GF-D8 (cell line): ENCODE results near the gene COL9A3.
A peak's percentile ranks its signal among the peaks of the same experiment; 100 is the strongest.

ENCODE experiments used
- DNase-seq: peaks from one replicate; lab custom pipeline; 2025; lab: John Stamatoyannopoulos, UW

COL9A3 gene

DNA sequence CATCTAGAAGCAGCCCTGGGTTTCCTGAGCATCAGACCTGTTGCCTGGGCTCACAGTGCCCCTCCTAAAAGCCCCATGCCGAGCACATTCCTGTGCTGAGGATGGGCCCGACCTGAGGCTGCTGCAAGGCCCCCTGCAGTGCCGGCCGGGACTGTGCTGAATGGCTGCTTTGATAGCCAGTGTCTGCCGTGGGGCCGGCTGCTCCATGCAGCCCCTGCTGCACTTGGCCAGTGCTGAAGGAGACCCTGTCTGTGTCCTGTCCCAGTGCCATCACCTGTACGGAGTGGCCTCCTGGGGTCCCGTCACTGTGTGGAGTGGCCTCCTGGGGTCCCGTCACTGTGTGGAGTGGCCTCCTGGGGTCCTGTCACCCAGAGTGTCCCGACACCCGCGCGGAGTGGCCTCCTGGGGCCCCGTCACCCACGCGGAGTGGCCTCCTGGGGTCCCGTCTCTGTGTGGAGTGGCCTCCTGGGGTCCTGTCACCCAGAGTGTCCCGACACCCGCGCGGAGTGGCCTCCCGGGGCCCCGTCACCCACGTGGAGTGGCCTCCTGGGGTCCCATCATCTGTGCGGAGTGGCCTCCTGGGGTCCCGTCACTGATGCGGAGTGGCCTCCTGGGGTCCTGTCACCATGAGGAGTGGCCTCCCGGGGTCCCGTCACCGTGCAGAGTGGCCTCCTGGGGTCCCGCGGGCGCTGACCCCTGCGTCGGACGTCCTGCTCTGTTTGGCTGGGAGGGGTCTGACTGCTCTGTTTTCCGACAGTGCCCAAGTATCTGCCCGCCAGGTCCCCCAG, 7.0 kb downstream of the COL9A3 start:
- DNase-seq, result no peak

DNA sequence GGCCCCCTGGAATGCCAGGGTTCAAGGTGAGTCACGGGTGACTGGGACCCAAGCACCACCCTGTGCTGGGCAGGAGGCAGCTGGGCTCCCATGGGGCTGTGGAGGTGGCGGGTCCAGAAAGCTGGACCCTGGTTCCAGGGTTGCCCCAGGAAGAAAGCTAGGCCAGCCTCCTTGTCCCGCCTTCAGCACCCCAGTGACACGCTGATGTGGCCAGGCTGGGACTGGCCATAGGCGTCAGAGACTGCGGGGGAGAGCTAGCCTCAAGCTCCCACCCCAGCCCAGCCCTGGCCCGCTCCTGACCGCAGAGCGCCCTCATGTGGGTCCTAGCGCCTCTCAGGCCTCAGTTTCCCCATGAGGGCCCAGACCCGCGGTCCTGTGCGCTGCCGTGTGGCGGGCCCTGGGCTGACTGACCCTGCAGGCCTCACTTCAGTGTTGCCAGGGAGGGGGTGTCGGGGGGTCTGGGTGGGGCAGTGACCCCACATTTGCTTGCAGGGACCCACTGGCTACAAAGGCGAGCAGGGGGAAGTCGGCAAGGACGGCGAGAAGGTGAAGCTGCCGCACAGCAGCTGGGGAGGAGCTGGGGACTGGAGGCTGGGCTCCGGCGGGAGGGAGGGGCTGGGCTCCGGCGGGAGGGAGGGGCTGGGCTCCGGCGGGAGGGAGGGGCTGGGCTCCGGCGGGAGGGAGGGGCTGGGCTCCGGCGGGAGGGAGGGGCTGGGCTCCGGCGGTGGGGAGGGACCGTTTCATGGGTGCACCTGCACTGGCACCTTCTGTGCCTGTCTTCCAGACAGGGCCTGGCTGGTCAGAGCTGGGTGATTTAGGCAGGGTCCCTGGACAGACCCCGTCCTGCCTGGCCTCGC, 7.9 kb downstream of the COL9A3 start:
- DNase-seq, result no peak

DNA sequence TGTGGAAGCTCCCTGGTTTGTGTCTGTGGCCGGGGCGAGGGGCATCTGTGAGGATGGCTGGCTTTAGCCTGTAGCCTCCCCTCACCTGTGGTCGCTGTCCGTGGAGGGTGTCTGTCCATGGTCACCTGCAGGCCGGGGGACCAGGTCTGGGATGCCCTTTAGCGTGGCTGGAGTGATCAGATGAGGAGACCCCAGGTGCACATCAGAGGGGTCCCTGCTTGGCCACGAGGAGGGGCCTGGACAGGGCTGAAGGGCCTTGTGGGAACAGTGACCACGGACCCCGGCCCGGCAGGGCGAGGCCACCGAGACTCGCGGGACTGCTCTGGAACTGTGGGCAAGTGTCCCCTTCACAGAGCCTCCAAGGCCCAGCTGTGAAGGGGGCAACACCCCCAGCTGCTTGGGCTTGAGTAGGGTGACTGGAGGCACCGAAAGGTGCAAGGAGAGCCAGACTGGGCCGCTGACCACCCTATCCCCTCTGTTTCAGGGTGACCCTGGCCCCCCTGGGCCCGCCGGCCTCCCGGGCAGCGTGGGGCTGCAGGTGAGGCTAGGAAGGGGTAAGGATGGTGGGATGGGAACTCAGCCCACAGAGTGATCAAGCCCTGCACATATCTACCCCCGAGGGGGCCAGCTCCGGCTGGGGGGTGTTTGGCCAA, 8.6 kb downstream of the COL9A3 start:
- no peak for DNase-seq

DNA sequence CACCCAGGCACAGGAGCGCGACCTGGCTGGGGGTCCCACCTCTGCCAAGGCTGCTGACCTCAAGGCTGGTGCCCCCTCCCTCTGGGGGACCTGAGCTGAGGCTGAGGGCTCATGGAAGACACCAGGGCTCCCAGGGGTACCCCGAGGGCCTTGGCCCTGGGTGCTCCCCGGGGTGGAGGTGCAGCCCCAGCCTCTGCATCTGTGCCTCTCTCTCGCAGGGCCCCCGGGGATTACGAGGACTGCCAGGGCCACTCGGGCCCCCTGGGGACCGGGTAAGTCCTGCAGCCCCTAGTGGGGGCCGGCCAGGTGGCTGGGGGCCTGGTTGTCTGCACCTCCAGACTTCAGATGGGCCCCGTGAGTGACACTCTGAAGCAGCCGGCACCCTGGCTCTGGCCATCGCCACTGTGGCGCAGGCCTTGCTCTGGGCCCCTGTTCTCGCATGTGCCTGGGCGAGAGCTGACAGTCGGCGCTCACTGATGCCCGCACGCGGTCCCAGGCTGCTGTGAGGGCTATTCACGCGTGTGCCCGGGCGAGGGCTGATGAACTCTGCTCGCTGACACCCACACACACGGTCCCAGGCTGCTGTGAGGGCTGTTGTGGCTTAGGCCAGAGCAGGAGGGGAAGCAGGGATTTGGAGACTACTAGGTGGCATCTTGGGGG, 9.3 kb downstream of the COL9A3 start:
- no peak for DNase-seq

DNA sequence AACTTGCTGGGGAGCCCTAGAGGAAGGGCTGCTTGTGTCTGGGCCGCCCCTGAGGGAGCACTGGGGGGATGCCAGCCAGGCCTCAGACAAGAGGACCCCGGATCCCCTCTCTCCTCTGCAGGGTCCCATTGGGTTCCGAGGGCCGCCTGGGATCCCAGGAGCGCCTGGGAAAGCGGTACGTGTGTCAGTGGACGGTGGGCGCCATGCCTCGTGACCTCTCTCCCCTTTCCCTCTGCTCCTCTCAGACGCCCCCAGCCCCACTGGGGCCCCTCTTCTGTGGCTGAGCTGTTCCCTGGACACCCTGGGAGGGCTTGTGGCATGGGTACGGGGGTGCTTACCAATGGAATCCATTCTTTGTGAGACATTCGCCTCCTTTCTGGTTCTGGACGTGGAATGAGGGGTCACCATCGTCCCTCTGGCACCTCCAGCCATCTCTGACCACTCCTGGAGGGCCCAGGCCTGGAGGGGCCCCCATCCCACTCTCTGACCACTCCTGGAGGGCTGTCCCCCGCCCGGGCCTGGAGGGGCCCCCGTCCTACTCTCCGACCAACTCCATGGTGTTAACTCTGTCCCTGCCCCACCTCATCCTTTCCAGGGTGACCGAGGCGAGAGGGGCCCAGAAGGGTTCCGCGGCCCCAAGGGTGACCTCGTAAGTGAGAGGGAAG, 9.9 kb downstream of the COL9A3 start:
- DNase-seq, result no peak

DNA sequence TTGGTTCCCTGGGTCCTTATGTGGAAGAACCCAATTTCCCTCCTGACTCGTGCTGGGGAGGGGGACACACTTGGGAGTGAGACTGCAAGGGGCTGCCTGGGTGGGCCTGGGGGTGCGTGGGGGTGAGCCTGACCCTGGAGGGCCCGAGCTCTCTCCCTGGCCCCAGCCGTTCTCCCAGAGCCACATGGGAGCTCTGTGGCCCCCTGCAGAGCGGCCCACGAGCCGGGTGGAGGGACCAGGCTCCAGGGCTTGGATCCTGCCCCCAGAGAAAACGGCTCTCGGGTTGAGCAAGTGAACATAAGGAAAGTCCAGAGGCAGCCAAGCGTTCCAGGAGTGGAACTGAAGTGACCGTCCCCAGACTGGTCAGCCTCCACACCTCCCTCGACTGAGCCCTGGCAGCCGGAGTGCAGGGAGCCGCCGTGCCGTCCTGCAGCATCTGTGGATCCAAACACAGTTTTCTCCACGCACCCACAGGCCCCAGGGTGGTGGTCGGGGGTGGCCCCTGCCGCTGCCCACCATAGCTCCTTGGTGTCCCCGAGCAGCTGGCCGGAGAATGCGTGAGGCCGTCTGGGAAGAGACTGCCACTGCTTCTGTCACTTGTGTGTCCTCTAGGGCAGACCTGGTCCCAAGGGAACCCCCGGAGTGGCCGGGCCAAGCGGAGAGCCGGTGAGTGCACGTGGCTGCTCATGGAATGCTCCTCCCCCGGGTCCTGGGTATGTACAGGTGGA, 10.6 kb downstream of the COL9A3 start:
- no peak for DNase-seq

DNA sequence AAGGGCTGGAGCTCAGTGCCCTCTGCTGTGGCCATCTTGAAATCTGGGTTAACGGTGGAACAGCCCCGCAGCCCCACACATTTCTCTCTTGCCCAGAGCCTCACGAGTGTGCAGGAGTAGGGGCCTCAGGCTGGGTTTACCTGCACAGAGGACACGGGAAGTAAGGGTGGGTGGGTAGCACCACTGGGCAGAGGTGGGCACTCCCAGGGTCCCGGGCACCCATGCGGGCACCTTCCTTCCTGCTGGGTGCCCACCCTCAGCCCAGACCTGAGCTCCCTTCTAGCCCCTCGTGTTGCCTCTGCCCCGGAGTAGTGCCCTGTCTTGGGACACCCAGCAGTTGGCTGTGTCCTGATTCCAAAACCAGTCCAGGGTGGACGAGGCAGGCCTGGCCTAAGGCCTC, 11.2 kb downstream of the COL9A3 start:
- DNase-seq, result no peak

DNA sequence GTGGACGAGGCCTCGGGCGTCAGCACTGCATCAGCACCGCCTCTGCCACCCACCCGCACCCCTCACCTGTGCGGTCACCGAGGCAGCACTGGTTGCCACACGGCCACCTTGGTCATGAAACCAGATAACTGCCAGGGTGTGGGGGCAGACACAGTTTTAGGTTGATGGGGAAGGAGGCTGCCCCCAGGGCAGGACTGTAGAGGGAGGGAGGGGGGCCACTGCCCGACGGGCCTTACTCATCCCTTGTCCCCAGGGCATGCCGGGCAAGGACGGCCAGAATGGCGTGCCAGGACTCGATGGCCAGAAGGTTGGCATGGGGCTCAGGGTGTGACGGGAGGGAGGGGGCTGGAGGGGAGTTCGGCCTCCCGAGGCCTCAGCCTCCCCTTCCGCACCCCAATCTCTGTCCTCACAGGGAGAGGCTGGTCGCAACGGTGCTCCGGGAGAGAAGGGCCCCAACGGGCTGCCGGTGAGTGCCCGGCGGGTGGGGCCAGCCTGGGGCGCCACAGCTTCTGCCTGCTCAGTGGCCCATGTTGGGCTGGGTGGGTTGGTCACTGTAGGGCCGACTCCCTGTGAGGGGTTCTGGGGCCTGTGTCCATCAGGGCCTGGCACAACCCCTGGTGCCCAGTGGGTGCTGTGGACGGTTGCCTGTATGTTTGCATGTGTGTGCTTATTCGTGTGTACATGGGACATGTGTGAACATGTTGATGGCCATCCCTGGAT, 11.8 kb downstream of the COL9A3 start:
- no peak for DNase-seq

DNA sequence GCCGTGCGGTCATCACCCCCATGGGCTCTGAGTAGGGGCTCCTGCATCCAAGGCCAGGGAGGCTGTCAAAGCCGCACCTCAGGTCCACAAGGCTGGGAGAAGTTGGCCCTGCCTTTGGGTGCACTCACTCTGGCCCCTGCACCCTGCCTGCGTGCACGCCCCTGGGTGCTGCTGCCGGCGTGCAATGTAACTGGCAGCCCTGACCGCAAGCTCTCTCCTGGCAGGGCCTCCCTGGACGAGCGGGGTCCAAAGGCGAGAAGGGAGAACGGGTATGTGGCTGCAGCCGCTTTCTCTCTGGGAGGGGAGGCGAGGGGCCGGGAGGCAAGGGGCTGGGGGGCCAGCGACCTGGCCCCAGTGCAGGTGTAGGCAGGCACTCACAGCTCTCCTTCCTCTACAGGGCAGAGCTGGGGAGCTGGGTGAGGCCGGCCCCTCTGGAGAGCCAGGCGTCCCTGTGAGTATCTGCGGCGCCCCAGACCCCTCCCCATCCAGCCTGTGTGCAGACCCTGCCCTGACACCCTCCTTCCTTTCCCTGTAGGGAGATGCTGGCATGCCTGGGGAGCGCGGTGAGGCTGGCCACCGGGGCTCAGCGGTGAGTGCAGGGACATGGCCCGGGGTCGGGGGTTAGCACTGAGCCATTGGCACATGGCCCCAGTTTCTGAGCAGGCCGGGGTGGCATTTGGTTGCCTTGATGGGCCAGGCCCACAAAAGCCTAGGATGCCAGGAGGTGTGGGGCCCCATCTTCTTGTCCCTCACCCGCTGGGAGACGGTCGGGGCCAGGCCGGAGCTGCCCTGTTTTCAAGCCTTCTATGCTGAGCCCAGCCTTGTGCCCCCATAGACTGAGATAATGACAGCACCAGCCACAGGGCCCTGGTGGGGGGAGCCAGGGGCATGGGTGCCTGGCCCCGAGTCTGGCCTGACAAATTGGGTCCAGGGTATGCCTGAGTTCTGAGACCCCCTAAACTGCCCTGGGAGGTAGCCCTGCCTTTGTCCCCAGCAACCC, 12.7 kb downstream of the COL9A3 start:
- no peak for DNase-seq

DNA sequence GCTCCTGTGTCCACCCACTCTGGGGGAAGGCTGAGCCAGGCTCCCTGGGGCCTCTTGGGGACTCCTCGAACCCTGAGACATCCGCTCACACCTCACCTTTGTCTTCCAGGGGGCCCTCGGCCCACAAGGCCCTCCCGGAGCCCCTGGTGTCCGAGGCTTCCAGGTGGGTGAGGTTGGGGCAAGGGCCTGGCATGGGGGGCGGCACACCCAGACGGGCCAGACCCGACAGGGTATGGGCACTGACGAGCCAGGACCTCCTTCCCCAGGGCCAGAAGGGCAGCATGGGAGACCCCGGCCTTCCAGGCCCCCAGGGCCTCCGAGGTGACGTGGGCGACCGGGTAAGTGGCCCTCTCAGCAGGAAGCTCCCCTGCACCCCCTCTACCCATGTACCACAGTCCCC, 13.4 kb downstream of the COL9A3 start:
- DNase-seq, result no peak

DNA sequence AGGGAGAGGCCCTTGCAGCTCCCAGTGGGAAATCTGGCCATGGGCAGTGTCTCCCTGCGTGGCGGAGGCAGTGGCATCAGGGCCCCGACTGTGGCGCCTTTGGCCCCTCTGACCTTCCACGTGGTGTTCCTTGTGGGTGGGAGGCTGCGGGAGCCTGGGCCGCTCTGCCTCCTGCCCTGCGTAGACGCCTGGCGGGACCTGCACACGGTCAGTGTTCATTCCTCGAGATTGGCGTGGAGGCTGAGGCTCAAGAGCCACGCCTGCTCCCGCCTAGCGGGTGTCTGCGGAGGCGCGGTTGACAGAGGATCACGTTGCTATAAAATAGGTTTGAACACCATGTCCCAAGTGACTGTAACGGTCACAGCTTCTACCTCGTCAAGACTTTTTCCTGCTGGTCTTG, 14.0 kb downstream of the COL9A3 start:
- DNase-seq, result no peak

DNA sequence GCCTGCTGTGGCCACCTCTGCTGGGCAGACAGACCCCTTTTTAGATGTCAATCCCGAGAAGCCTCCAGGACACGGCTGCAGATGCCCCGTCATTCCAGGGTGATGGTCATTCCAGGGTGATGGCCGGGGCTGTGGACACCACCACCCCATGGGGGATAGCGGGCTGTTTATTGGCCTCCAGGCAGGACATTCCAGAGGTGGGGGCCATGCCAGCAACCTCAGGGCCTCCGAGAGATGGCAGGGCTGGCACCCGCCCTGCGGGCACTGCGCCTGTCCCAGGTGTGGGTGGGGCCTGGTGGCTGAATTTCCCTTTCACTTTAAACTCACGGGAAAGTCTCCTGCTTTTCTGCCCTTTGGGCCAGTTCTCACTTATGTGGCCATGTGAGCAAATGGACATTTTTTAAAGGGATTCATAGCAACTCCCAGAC, 14.5 kb downstream of the COL9A3 start:
- DNase-seq, result no peak

DNA sequence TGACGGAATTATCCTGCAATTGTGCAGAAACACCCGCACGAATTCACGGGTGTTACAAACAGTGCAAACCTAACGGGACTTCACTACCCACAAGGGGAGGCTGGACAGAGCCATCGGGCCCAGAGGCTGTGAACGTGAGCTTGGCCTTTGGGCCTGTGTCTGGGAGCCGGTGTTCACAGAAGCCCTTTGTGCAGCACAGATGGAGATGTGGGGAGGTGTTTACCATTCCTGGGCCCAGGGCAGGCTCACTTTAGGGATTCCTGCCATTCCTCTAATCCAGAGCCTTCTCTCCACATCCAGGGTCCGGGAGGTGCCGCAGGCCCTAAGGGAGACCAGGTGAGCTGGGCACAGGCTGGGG, 15.0 kb downstream of the COL9A3 start:
- no peak for DNase-seq

DNA sequence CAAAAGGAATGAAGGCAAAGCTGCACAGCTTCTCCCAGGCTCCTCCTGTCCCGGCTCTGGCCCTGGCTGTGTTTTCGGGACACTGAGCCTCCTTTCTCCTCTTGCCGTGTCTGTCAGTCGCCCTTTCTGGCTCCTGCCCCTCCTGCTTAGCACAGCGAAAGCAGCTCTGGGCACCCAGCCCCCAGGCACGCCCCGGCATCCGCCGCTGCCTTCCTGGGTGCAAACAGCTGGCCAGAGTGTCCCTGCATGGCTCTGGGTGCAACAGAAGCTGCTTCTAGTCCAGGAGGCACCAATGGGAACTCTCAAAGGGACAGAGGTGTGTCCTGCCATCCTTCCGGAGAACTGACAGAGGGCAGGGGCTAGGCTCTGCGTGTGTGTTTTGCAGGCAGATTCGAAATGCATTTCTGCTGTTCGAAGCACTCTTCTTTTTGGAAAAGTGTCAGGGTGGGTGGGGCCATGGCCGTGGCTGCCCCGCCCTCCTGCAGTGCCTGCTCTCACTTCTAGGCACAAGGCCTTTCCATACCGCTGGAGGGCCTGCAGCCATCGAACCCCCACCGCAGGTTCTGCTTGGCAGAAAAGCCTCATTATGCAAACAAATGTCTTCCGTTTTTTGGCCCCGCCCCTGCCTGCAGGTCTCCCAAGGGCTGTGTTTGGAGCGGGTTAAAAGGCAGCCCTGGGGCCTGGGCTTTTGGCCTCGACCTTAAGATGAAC, 15.5 kb downstream of the COL9A3 start:
- peak; percentile 83 for DNase-seq

DNA sequence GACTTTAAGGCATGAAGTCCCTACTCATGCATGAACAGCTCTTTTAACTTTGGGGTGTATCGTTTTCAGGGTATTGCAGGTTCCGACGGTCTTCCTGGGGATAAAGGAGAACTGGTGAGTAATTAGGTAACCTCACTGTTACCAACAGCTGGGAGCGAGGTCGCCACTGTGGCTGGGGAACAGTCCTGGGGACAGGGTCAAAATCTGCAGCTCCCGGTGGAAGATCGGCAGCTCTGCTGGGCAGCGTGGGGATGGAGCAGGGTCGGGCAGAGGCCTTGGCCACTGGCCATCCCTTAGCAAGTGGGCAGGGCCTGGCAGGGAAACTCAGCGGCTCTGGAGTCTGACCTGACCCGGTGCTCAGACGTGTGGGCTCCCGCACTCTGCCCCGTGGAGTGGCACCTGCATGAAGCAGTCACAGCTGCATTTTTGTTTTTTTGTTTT, 16.1 kb downstream of the COL9A3 start:
- DNase-seq, result peak; percentile 68

DNA sequence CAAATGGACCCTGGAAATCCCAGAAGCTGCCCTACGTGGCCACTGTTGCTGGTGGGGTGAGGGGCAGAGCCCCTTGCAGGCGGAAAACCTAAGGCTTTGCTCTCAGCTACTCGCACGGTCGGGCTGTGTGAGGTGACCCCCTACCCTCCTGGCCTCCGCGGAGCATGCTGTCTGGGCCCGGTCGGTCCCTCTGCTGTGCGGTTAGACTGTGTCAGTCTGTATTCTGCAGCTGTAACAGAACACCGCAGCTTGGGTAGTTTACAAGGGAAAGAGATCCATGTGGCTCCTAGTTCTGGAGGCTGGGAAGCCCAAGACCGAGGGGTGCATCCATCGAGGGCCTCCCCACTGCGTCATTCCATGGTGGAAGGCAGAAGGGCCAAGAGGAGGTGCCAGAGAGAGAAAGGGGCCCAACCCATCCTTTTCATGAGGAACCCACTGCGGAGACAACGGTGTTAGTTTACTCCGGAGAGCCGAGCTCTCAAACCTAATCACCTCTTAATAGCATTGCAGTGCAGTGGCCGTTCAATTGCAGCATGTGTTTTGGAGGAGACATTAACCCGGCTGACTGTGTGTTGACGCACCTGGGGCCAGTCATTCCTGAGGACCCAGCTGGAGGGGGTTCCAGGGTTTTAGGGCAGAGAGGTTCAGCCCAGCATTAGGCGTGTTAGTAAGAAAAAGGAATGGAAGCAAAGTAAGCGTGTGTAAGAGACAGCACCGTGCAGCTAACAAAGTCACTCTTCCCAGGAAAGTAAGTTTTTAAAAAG, 18.3 kb downstream of the COL9A3 start:
- DNase-seq, result no peak
